NCI-H2107 treated with DMSO at 0.1 percent for 48 hours (cell line): Measurements from ENCODE around the gene GAST.

ENCODE experiments used
- DNase-seq: peaks from one replicate; lab custom pipeline; 2025; ENCODE audit not compliant: unreplicated experiment; lab: John Stamatoyannopoulos, UW

Gene GAST

DNA sequence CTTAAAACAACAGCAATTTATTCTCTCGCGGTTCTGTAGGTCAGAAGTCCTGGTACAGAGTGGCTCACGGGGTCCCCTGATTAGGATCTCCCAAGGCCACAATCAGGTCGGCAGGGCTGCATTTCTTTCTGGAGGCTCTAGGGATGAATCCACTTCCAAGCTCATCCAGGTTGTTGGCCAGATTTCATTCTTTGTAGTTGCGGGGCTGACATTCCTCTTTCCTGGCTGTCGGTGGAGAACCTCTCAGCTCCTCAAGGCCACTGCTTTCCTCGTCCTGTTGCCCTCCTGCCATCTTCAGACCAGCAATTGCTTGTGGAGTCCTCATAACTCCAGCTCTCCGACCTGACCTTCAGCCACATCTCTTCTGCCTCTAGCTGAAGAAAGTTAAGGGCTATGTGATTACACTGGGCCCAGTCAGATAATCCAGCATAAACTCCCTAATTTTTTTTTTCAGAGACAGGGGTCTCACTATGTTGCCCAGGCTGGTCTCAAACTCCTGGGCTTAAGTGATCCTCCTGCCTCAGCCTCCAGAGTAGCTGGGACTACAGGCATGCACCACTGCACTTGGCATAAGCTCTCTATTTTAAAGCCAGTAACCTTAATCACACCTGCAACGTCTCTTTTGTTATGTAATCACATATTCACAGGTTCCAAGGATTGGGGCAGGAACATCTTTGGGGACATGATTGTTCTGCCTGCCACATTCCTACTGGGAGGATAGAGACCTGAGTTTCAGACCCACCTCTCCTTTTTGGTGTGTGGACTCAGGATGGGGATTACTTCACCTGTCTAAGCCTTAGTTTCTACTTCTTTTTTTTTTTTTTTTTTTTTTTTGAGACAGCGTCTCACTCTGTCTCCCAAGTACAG, 4.1 kb upstream of the GAST start:
- no peak for DNase-seq

DNA sequence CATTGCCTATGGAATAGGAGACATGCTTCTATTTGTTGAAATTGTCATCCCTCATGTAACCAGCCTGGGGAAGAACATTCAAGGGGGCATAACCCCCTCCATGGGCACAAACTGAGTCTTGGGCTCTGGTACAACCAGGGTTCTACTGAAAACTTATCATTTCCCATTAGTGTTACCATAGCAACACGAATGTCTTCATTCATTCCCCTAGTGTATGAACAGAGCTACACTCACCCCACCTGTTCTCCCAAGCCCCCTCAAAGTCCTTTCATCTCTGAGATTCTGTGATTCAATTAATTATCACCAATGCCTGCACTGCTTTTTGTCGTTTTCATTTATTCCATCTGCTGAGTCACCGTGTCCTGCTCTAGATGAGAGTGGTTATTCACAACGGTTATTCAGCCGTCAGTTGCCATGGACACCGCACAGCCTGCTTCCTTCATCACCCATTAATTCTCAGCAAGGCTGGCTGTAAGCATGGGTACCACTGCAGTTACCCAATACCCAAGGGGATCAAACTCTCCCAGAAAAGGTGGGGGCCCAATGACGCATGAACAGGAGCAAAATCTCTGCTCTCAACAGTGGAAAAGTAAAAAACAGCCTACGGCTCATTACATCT, 1.6 kb upstream of the GAST start:
- peak; percentile 79 for DNase-seq

DNA sequence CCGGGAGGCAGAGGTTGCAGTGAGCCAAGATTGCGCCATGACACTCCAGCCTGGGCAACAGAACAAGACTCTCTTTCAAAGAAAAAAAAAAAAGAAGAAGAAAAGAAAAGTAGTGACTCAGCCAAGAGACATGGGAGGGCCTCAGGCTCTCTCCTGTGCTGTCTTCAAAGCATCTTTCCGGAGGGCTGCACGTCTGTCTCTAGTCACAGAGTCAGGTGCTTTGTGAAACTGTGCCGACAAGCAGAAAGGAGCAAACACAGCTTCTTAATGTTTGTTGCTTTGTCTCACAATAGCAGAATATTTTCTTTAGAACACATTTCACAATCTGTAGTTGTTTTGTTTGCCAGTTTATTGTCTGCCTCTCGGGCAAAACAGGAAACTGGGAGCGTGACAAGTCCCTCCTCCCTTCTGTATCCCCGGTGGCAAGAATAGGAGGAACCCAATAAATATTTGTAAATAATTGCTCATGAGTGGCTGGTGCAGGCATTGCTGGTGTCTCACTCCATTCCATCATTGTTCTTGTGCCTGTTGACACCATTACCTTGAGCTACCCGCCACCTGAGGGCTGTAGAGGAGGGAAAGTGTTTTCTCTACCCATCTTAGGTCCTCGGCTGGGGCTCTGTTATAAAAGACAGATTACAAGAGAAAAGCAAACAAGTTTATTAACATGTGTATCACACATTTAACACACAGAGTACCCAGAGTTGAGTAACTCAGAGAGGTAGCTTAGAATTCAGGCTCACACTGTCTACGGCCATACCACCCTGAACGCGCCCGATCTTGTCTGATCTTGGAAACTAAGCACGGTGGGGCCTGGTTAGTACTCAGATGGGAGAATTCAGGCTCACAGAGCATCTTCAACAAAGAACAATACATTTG, 5.5 kb downstream of the GAST start:
- no peak for DNase-seq

DNA sequence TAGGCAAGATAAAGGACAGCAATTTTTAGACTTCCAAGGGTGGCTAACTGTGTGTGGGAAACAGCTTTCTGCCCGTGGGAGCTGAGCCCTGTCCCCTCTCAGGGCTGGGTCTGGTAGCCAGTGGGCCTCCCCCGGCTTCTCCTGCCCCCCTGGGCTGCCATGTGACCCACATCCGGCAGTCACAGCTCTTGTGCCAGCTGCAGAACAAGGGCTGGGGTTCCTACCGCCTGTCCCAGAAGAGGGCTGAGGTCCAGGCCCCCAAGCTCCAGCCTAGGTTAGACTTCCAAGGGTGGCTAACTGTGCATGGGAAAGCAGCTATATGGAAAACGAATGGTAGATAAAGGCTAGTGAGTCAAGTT, 6.1 kb downstream of the GAST start:
- DNase-seq = no peak

DNA sequence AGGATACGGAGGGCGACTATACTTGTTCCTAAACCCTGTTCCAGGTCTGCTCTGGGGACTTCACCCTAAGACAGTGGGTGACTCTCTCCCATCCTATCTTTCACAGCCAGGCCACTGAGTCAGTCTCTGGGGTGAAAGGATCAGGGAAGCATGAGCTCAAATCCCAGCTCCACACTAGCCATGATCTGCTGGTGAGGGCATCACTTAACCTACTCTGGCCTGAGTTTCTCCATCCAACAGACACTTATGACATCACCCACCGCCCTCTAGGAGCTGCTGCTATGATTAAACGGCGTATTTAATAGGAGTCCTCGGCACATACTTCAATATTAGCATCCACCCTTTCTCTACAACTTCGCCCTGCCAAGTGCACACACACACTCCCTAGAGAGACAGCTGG, 10.1 kb downstream of the GAST start:
- DNase-seq = no peak

DNA sequence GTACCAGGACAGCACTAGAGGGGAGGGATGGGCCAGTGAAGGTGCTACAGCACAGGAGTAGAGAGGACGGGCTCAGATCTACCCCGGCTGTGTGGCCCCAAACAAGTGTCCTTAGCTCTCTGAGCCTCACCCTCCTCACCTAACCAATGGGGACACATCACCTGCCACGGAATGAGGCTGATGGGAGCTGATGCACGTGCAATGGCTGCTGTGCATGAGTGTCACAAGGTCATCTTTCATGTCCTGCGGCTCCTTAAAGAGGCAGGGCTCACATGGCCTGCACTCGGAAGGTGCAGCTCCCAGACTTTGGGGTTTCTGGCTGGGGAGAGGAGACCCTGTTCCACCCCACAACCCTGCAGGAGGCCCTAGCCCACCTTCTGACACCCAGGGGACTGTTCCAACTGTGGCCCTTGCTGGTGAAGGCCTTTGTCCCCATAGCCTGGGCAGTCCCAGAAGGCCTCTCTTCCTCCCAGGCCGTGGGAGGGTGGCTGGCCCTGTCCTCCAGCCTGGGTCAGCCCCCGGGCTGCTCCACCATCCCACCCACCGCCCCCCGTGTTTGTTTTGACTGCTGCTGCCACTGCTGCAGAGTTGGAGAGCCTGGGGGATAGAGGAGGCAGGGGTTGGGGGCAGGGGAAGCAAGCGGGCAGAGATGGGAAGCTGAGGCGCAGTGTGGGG, 11.8 kb downstream of the GAST start:
- DNase-seq = no peak

DNA sequence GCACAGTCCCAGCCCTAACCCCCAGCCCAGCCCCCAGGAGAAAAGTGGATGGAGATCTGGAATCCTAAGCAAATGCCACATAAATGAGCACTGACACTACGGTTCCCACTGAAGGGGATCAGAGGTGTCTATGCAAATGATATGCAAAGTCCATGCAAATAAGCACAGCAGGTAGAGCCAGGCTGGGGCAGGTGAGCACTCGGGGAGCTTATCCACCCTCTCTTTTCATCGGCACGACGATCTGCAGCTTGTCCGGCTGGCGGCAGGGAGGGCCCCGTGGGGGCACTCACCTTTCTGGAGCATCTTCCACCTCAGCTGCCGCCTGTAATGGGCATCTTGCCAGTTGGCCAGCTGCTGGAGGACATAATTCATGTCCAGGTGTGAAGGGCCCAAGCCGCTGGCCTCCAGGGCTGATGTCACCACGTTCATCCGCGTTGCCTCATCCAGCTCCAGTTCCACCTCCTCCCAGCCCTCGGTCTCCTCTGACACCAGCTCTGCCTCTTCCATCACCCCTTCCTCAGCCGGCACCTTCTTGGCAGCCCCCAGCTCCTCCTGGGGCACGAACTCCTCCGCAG, 12.4 kb downstream of the GAST start:
- no peak for DNase-seq

DNA sequence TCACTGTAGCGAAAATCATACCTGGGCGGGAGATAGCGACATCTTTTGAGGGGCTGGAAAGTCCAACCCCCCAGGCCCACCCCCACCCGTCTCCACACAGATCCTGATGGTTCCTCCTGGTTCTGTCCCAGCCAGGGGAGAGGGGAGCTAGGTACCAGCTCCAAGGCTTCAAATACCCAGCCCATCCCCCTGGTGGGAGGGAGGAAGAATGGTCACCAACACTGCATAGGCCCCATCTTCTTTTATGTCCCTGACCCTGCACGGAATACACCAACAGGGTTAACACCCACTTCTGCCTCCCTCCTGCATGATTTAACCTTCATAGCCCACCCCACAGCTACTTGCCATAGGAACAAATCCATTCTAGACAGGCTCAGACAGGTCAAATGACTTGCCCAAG, 13.0 kb downstream of the GAST start:
- no peak for DNase-seq

DNA sequence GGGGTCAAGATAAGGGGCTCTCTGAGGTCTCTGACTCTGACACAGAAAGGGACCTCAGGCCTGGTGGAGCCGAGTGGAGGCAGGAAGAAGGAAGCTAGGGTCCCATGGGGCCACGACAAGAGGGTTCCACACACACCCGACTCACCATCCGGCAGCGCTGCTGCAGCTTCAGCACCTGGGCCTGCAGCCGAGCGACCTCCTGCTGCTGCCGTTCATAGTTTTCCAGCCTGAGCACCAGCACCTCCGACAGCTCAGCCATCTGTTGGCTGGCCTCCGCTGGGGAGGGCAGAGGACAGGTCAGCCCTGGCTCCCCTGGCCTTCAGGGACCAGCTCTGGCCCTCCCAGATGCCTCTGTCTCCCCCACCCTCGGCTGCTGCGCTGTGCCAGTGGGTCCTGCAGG, 15.9 kb downstream of the GAST start:
- peak; percentile 54 for DNase-seq

DNA sequence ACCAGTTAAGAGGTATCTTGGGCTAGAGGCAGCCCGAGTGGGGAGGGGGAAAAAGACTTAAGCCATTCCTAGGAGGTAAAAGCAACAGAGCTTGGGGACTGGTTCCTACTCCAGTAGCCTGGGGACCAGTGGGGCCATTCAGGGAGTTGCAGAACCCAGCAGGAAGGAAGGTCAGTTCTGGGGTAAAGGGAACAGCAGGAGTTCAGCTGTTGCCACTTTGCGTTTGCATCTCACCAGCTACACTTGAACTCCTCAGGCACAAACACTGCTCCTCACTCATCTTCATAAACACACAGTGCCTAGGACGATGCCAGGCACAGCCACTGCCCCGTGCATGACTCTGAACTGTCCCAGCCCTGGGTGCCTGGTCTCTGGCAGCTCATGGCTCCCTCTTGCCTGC, 18.3 kb downstream of the GAST start:
- DNase-seq = no peak

DNA sequence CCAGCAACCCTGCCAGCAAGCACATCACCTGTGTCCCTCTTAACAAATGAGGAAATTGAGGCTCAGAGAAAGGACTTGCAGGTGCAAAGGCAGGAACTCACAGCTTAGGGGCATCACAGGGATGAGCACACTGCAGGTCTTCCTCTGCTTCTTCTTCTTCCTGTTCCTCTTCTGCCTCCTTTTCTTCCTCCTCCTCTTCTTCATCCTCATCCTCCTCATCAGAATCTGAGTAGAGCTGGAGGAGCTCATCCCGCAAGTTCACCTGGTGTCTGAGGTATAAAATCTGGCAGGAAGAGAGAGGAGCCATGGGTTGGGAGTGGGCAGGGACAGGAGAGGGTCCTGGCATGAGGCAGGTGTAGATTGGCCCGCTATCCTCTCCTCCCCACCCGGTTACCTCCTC, 19.7 kb downstream of the GAST start:
- DNase-seq = no peak

DNA sequence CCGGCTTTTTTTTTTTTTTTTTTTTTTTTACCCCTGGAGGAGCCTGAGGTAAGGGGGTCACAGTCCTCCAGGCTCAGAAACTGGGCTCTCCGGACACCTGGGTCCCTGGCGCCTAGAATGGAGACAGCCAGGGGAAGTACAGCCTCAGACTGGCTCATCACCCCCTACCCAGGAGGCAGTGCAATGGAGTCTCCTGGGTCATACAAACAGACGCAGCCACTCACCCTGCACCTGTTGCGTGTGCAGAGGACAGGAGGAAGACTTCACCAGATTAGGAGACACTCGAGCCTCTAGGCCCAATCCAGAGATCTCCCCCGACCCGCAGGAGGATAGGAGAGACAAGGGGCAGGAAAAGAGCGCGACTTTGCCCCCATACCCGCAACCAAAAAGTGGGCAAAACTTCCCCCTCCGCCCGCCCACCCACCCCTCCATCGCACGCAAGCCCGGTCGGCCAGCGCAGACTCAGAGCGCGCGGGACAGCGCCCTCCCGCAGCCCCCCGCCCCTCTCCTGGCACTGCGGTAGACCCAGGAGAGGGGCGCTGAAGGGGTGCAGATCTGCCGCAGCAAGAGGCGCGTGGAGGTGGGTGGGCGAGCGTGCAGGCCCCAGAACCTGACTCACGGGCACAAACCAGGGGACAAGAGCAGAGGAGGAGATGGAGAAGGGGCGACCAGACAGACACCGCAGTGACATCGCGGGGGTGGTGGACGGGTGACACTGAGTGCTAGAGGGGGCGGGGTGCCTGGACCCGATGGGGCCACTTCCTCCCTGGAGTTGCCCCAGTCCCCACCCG, 21.4 kb downstream of the GAST start:
- DNase-seq = no peak

DNA sequence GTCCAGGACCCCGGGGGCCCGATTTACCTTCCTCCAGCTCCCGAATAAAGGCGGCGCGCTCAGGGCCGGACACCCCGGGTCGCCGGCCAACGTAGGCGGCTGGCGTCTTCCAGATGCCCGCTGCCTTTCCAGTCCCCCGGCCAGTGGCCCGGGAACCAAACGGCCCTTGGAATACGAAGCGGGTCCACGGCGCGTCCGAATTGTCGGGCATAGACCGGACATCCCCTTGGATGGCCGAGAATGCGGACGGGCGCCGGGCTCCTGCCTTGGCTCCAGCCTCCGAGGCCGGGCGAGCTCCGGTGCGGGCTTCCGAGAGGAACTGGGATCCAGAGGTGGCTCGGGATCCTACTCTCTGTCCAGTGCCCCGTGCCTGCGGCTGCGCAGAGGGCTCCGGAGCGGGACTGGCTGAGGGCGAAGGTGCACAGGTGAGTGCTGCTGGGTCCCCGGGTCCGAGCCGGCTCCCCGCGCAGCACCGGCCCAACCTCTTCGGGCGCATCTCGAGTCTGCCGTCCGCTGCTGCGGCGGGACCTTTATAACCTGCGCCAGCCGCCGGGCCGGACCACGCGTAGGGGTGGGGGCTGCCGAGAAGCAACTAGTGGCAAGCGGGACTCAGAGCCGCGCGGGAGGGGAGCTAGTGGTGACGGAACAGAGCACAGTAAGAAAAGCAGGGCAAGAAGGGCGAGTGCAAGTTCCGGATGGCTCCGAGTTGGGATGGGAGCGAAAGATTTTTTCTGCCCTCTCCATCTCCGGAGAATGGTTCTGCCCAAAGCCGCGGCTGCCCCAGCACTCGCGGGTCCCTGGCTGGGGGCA, 22.2 kb downstream of the GAST start, which contains the start of gene HAP1:
Gene HAP1 (minus strand): TSS at position 505 of the 810 bp plus-strand sequence. CDS start 9 bp downstream, at position 496.
- DNase-seq = no peak

DNA sequence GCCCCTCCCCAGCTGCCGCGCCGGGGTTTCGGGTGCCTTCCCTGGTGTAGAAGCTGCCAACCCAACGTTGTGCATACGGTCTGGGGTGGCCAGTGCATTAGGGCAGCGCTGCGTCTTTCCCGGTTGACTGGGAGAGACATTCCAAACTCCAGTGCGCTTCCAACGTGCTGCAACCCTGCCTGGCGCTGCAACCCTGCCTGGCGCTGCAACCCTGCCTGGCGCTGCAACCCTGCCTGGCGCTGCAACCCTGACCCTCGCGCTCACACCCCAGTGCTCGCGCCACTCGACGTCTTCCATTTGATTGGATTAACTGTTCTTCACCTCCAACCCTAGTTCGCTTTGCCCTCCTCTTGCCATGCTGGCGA, 22.8 kb downstream of the GAST start:
- DNase-seq = no peak

DNA sequence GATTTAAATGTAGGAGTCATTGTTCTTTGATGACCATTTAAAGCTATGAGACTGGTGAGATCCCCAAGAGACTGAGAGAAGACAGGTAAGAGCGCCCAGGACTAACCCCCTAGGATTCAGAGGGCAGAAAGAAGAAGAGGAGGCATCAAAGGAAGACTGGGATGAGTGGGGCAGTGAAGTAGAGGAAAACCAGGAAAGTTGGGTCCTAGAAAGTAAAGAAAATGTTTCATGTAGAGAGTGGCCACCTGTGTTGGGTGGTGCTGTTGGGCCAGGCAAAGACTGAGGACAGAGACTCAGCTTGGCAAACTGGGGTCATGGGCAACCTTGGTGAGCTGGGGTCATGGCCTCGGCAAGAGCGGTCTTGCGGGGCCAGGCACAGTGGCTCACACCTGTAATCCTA, 23.6 kb downstream of the GAST start:
- no peak for DNase-seq

DNA sequence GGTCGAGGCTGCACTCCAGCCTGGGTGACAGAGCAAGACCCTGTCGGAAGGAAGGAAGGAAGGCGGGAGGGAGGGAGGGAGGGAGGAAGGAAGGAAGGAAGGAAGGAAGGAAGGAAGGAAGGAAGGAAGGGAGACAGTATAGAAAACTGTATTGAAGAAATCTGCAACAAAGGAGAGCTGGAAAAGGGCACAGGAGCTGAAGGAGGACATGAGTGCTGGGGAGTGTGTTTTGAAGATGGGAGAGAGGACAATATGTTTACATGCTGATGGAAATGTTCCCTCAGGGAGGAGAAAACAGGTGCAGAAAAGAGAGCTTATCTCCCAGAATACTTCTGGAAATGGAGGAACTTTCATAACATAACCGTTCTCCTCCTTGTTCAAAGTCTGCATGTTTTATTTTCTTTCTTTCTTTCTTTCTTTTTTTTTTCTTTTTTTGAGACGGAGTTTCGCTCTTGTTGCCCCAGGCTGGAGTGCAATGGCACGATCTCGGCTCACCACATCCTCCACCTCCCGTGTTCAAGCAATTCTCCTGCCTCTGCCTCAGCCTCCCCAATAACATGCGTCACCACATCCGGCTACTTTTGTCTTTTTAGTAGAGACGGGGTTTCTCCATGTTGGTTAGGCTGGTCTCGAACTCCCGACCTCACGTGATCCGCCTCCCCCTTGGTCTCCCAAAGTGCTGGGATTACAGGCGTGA, 25.0 kb downstream of the GAST start:
- no peak for DNase-seq

DNA sequence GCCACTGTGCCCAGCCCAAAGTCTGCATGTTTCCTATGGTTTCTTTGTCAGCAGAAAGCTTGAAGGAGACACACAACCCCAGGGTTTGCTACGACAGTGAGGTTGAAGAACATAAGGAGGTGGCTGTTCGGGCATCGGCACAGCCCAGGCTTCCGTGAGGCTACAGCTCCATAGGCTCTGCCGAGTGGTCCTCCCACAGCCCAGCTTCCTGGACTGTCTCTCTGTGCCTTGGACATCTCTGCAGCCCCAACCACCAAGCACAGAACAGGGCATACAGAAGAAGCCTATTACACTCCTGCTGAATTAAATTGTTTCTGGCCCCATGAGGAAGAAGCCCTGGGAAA, 25.5 kb downstream of the GAST start:
- DNase-seq = no peak

DNA sequence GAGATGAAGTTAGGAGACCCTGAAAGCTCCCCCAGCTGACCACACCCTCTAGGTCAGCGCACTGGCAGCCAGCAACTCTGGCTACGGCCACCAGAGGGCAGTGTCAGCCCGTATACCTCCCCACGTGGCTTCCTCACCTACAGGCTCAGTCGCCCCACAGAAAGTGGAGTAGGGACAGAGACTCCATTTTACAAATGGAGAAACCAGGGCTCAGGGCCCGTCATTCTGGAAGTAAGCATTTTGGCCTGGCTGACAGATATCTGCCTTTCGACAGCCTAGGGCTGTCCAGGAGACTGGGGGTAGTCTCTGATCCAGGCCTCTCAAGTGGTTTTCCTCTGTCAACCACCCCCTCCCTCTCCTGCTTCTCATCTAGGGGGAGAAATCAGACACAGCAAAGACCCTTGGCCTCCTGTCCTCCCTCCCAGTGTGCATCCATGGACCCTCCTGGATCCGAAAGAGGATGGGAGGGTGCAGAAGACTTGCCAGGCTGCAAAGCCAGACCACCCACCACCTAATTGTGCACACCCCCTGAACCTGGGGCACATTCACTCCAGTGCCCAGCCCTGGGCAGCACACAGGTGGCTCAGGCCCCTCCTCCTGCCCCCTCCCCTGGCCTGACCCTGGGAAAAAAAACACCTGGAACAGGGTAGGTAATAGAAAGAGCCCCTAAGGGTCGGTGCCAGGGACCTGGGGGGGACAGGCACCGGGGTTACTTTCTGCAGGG, 26.1 kb downstream of the GAST start:
- peak; percentile 55 for DNase-seq
